ENCODE measurements around the gene MED27. TPM values are rescaled to one million over a fixed set of nuclear protein-coding genes. Genes with fewer than 3 reads are reported as not detected.

MED27 gene
- total and polyA plus RNA-seq, 9 of the 15 experiments (the other 6 are each of a cell fraction or from before 2014, with no cell fraction given): 24.4 to 91.0 (median 36.1) TPM

Other genes with a start within 250 kb of the MED27 start
- not detected in 2 replicates for gene NTNG2, start 82.2 kb upstream of the MED27 start, total RNA-seq (2014; rRNA removed)
- not detected in 2 replicates for gene NTNG2, start 82.2 kb upstream of the MED27 start, total RNA-seq (2014; rRNA removed; fragmentation: Illumina TruSeq; extraction: Trizol)
- not detected in 2 replicates for gene NTNG2, start 82.2 kb upstream of the MED27 start, total RNA-seq (2015; rRNA removed; fragmentation: Illumina TruSeq; extraction: Trizol)
- gene NTNG2, start 82.2 kb upstream of the MED27 start, total RNA-seq (2021): 0.09 and 0.42 TPM in 2 replicates
- 0.11 TPM in 1 of 2 replicates, not detected in the other for gene NTNG2, start 82.2 kb upstream of the MED27 start, polyA plus RNA-seq (2011; rRNA removed)
- gene NTNG2, start 82.2 kb upstream of the MED27 start, polyA plus RNA-seq (2014; fragmentation: Illumina TruSeq; extraction: Trizol): not detected in 2 replicates
- not detected for gene NTNG2, start 82.2 kb upstream of the MED27 start, polyA plus RNA-seq (2014; fragmentation: Nextera tagmentation; extraction: Ambion mirVana)
- gene NTNG2, start 82.2 kb upstream of the MED27 start, polyA plus RNA-seq (2014; rRNA removed): 0.01 TPM in 1 of 2 replicates, not detected in the other

Measured in K562 (cell line).